Measurements from ENCODE around the gene SIPA1L3.

The SIPA1L3 gene

GRCh38 chr19:37992761-37993160 lies 85.8 kb downstream of the SIPA1L3 start:
- H3K9me3 Mint-ChIP-seq = no peaks in the 10 kb centered on the region
- H3K27me3 Mint-ChIP-seq = no peaks in the 10 kb centered on the region
- intact Hi-C loops (cut with micrococcal nuclease) = no loop called here
- H3K4me1 Mint-ChIP-seq (ENCODE audit: low read depth) = peaks cover 13% of the 10 kb centered on the region
- H3K27ac Mint-ChIP-seq = no peak overlapping the region
- peaks cover 22% of the 10 kb centered on the region for H3K36me3 Mint-ChIP-seq (ENCODE audit: low read depth)
- no peak overlapping the region for H3K4me3 Mint-ChIP-seq

GRCh38 chr19:37994823-37995130 lies 87.8 kb downstream of the SIPA1L3 start:
- Mint-ChIP-seq H3K4me3 (no peak overlapping the region), H3K27ac (no peak overlapping the region), H3K9me3 (no peaks in the 10 kb centered on the region), H3K27me3 (no peaks in the 10 kb centered on the region), H3K4me1 (ENCODE audit: low read depth) (peaks cover 18% of the 10 kb centered on the region), H3K36me3 (ENCODE audit: low read depth) (peaks cover 22% of the 10 kb centered on the region)
- intact Hi-C loops (cut with micrococcal nuclease) = no loop called here

GRCh38 chr19:37995346-37995745 lies 88.3 kb downstream of the SIPA1L3 start:
- Mint-ChIP-seq H3K4me3 (no peak overlapping the region), H3K4me1 (ENCODE audit: low read depth) (peaks cover 24% of the 10 kb centered on the region), H3K36me3 (ENCODE audit: low read depth) (peaks cover 17% of the 10 kb centered on the region), H3K27me3 (no peaks in the 10 kb centered on the region), H3K9me3 (no peaks in the 10 kb centered on the region), H3K27ac (no peak overlapping the region)
- intact Hi-C loops (cut with micrococcal nuclease) = no loop called here

- peaks cover 18% of the 10 kb centered on the region for H3K4me1 Mint-ChIP-seq (ENCODE audit: low read depth)
- no peak overlapping the region for H3K4me3 Mint-ChIP-seq
- H3K27ac Mint-ChIP-seq = no peak overlapping the region
- intact Hi-C loops (cut with micrococcal nuclease) = no loop called here
- no peaks in the 10 kb centered on the region for H3K27me3 Mint-ChIP-seq
- H3K36me3 Mint-ChIP-seq (ENCODE audit: low read depth) = peaks cover 17% of the 10 kb centered on the region
- H3K9me3 Mint-ChIP-seq = no peaks in the 10 kb centered on the region
These were observed 90.9 kb downstream of the SIPA1L3 start for GRCh38 chr19:37997911-37998344.

- Mint-ChIP-seq H3K4me3 (no peak overlapping the region), H3K36me3 (ENCODE audit: low read depth) (peaks cover 16% of the 10 kb centered on the region), H3K9me3 (no peaks in the 10 kb centered on the region), H3K4me1 (ENCODE audit: low read depth) (peaks cover 18% of the 10 kb centered on the region), H3K27me3 (no peaks in the 10 kb centered on the region), H3K27ac (peak overlapping the region; percentile 27)
- intact Hi-C loops (cut with micrococcal nuclease) = no loop called here
These were observed 91.8 kb downstream of the SIPA1L3 start for GRCh38 chr19:37998801-37999308.

GRCh38 chr19:37999309-38000213 lies 92.6 kb downstream of the SIPA1L3 start:
- peak overlapping the region; percentile 27 for H3K27ac Mint-ChIP-seq

GRCh38 chr19:38001158-38001781 lies 94.3 kb downstream of the SIPA1L3 start:
- H3K4me3 Mint-ChIP-seq = no peak overlapping the region
- no peaks in the 10 kb centered on the region for H3K9me3 Mint-ChIP-seq
- H3K4me1 Mint-ChIP-seq (ENCODE audit: low read depth) = peaks cover 18% of the 10 kb centered on the region
- no peak overlapping the region for H3K27ac Mint-ChIP-seq
- H3K27me3 Mint-ChIP-seq = no peaks in the 10 kb centered on the region
- H3K36me3 Mint-ChIP-seq (ENCODE audit: low read depth) = no peaks in the 10 kb centered on the region
- intact Hi-C loops (cut with micrococcal nuclease) = loop anchor here (10.0 kb wide), 1 partner anchor 46 kb away; no protein-coding TSS in a partner anchor

More at GRCh38 chr19:37999309-38000213, 92.6 kb downstream of the SIPA1L3 start:
- intact Hi-C loops (cut with micrococcal nuclease) = loop anchor here (10.0 kb wide), 1 partner anchor 45 kb away; no protein-coding TSS in a partner anchor
- peaks cover 18% of the 10 kb centered on the region for H3K4me1 Mint-ChIP-seq (ENCODE audit: low read depth)
- no peak overlapping the region for H3K4me3 Mint-ChIP-seq
- no peaks in the 10 kb centered on the region for H3K9me3 Mint-ChIP-seq
- H3K36me3 Mint-ChIP-seq (ENCODE audit: low read depth) = peaks cover 9% of the 10 kb centered on the region
- H3K27me3 Mint-ChIP-seq = no peaks in the 10 kb centered on the region

GRCh38 chr19:38003438-38004185 lies 96.6 kb downstream of the SIPA1L3 start:
- H3K9me3 Mint-ChIP-seq = no peaks in the 10 kb centered on the region
- H3K36me3 Mint-ChIP-seq (ENCODE audit: low read depth) = peaks cover 5% of the 10 kb centered on the region
- intact Hi-C loops (cut with micrococcal nuclease) = loop anchor here (10.0 kb wide), 1 partner anchor 49 kb away; no protein-coding TSS in a partner anchor
- H3K4me3 Mint-ChIP-seq = no peak overlapping the region
- peaks cover 24% of the 10 kb centered on the region for H3K4me1 Mint-ChIP-seq (ENCODE audit: low read depth)
- no peak overlapping the region for H3K27ac Mint-ChIP-seq
- H3K27me3 Mint-ChIP-seq = no peaks in the 10 kb centered on the region

GRCh38 chr19:38004186-38004520 lies 97.1 kb downstream of the SIPA1L3 start:
- intact Hi-C loops (cut with micrococcal nuclease) = loop anchor here (10.0 kb wide), 1 partner anchor 49 kb away; no protein-coding TSS in a partner anchor
- peaks cover 19% of the 10 kb centered on the region for H3K4me1 Mint-ChIP-seq (ENCODE audit: low read depth)
- no peaks in the 10 kb centered on the region for H3K9me3 Mint-ChIP-seq
- H3K36me3 Mint-ChIP-seq (ENCODE audit: low read depth) = peaks cover 11% of the 10 kb centered on the region
- H3K27me3 Mint-ChIP-seq = no peaks in the 10 kb centered on the region
- no peak overlapping the region for H3K27ac Mint-ChIP-seq
- no peak overlapping the region for H3K4me3 Mint-ChIP-seq

GRCh38 chr19:38004521-38005223 lies 97.7 kb downstream of the SIPA1L3 start:
- no peaks in the 10 kb centered on the region for H3K9me3 Mint-ChIP-seq
- no peak overlapping the region for H3K4me3 Mint-ChIP-seq
- H3K27me3 Mint-ChIP-seq = no peaks in the 10 kb centered on the region
- intact Hi-C loops (cut with micrococcal nuclease) = loop anchor here (10.0 kb wide), 1 partner anchor 50 kb away; no protein-coding TSS in a partner anchor
- H3K36me3 Mint-ChIP-seq (ENCODE audit: low read depth) = peaks cover 13% of the 10 kb centered on the region
- H3K27ac Mint-ChIP-seq = no peak overlapping the region
- H3K4me1 Mint-ChIP-seq (ENCODE audit: low read depth) = peaks cover 14% of the 10 kb centered on the region

- Mint-ChIP-seq H3K27ac (no peak overlapping the region), H3K9me3 (no peaks in the 10 kb centered on the region), H3K27me3 (no peaks in the 10 kb centered on the region), H3K4me3 (no peak overlapping the region), H3K4me1 (ENCODE audit: low read depth) (peaks cover 9% of the 10 kb centered on the region), H3K36me3 (ENCODE audit: low read depth) (peaks cover 13% of the 10 kb centered on the region)
- intact Hi-C loops (cut with micrococcal nuclease) = loop anchor here (10.0 kb wide), 1 partner anchor 50 kb away; no protein-coding TSS in a partner anchor
These were observed 98.2 kb downstream of the SIPA1L3 start for GRCh38 chr19:38005224-38005614.

- no peaks in the 10 kb centered on the region for H3K9me3 Mint-ChIP-seq
- no peak overlapping the region for H3K27ac Mint-ChIP-seq
- H3K36me3 Mint-ChIP-seq (ENCODE audit: low read depth) = peaks cover 13% of the 10 kb centered on the region
- no peak overlapping the region for H3K4me3 Mint-ChIP-seq
- H3K4me1 Mint-ChIP-seq (ENCODE audit: low read depth) = peaks cover 6% of the 10 kb centered on the region
- intact Hi-C loops (cut with micrococcal nuclease) = loop anchor here (10.0 kb wide), 1 partner anchor 52 kb away; no protein-coding TSS in a partner anchor
- no peaks in the 10 kb centered on the region for H3K27me3 Mint-ChIP-seq
These were observed 99.5 kb downstream of the SIPA1L3 start for GRCh38 chr19:38006361-38007045.

All from dendritic cell treated with granulocyte-macrophage colony-stimulating factor and Interleukin-4, amounts not matched to agents 40 ng/mL and 50 ng/mL, for 4 days (primary cell).